Heart right ventricle (tissue), 16 donors: ENCODE measurements around the gene OPA1. TPM values are rescaled to one million over a fixed set of nuclear protein-coding genes. Genes with fewer than 3 reads are reported as not detected.

ENCODE experiments used
- ATAC-seq, 8 donors: fragments of 200-7000 bp; cut with Tn5 transposase; one replicate each; pipeline ENCODE4 v1.9.1; 2020; ENCODE audit warnings: mild to moderate bottlenecking in 8 of 8, moderate library complexity in 8 of 8, moderate number of reproducible peaks in 1 of 8
- DNase-seq, 2 donors: peaks; one replicate each; pipeline ENCODE4 v3.0.0-alpha.2; 2020
- H3K27ac ChIP-seq, 10 donors: fragments of 200-600 bp; sonication (generic) in 2 of 10; one replicate each; pipeline versions ENCODE4 v1.5.0 to v1.8.0; 2020 to 2022; ENCODE audit warnings: mild to moderate bottlenecking in 3 of 10
- H3K27me3 ChIP-seq, 7 donors: fragments of 200-600 bp; one replicate each; pipeline ENCODE4 v1.8.0; 2021 to 2022; ENCODE audit warnings: mild to moderate bottlenecking in 2 of 7
- H3K36me3 ChIP-seq, 9 donors: fragments of 200-600 bp; sonication (generic) in 1 of 9; one replicate each; pipeline versions ENCODE4 v1.5.0 to v1.8.0; 2020 to 2022; ENCODE audit warnings: mild to moderate bottlenecking in 2 of 9
- H3K4me1 ChIP-seq, 9 donors: fragments of 200-600 bp; sonication (generic) in 1 of 9; one replicate each; pipeline versions ENCODE4 v1.5.0 to v1.8.0; 2020 to 2022; ENCODE audit warnings: mild to moderate bottlenecking in 4 of 9
- H3K4me3 ChIP-seq, 10 donors: fragments of 200-600 bp; sonication (generic) in 2 of 10; one replicate each; pipeline versions ENCODE4 v1.5.0 to v1.8.0; 2020 to 2022; ENCODE audit warnings: mild to moderate bottlenecking in 7 of 10, moderate library complexity in 2 of 10
- H3K9me3 ChIP-seq, 11 donors: fragments of 200-600 bp in 10 of 11; sonication (generic) in 2 of 11; one replicate each; pipeline versions ENCODE4 v1.5.0 to v1.8.0; 2013 to 2022; ENCODE audit warnings: mild to moderate bottlenecking in 2 of 11, control low read depth in 1 of 11, moderate library complexity in 1 of 11
- CTCF ChIP-seq, 9 donors: fragments of 200-600 bp; sonication (generic) in 2 of 9; IDR thresholded peaks; one replicate each; pipeline versions ENCODE4 v1.5.0 to v1.8.0; 2021 to 2022; ENCODE audit warnings: antibody characterized with exemption in 9 of 9, mild to moderate bottlenecking in 5 of 9, moderate library complexity in 1 of 9
- WGBS, 2 donors: extraction: QIAGEN DNeasy Blood & Tissue Kit; methylation state at CpG; one replicate each; pipeline ENCODE4 v1.1.7; 2013; ENCODE audit warnings: inconsistent platforms in 1 of 2; 5-methylcytosine and 5-hydroxymethylcytosine counted together
- intact Hi-C, 10 donors: fragments of 100-400 bp; cut with DNase I; formaldehyde crosslinking; loops; one replicate each; pipeline versions ENCODE4 v1.11.1 to v1.14.2; 2022
- polyA plus RNA-seq, 2 donors: library from polyadenylated mRNA; stranded (reverse); fragments of 200-250 nt; gene quantifications; one replicate each; pipeline ENCODE4 v1.2.3, GENCODE V29; 2013
- total RNA-seq, 10 donors: library from RNA; stranded (reverse); fragmentation: NEBNext Ultra II Directional in 3 of 10; extraction: Animal tissue kit (Norgen Biotek cat#: 25700) in 3 of 10; gene quantifications; one replicate each; pipeline versions ENCODE4 v1.2.1 to v1.2.4, GENCODE V29; 2021 to 2023
- donor health status: Arrhythmogenic right ventricular cardiomyopathy.
- donor health status: ischemic (EF 13 %, LVEDD 7.1; RV severe dilation, severe dysfunction).
- donor health status: healthy with polysubstance abuse.
- donor health status: DM: no; HTN: yes; CAD: no.
- donor health status: DM: no; HTN: no; CAD: no.
- donor health status: ischemic (EF 25% LVEDD 6.9; RV normal size, moderate dysfunction).
- donor health status: ischemic (EF 25% LVEDD 5.7; RV mildly dilated, moderate dysfunction).
- donor health status: healthy.
- donor health status: DM: yes; HTN: yes; CAD: no.
- donor health status: Ischemic cardiomyopathy.
- donor health status: ischemic (EF 35%, LVEDD 5.7; RV mildly dilated, moderate dysfunction).
- donor health status: nonischemic (EF 11% LVEDD 7.7; RV severe dilation, severe dysfunction).
- donor health status: DM: yes; HTN: yes; CAD: no.
- donor health status: PGD.
- donor health status: ischemic (EF 29% LVEDD 5.4; RV normal size, mild dysfunction).
- donor health status: nonischemic (EF 23%, LVEDD 6.1; RV moderate dilation, normal function).

OPA1 gene
- total and polyA plus RNA-seq, 12 donors: 19.2 to 197 (median 124) TPM

GRCh38 chr3:193660698-193661411 is 67.8 kb downstream of the OPA1 start:
- Histone ChIP-seq H3K27ac (no peak overlapping the region), H3K36me3 (peaks cover 0 to 100% (median 15%) of the 10 kb centered on the region in 9 donors), H3K4me1 (peaks cover 0 to 9% (median 0%) of the 10 kb centered on the region in 9 donors), H3K4me3 (no peak overlapping the region), H3K27me3 (no peaks in the 10 kb centered on the region), H3K9me3 (no peaks in the 10 kb centered on the region)
- WGBS, 2 donors: 78 to 83% methylated on average over 4 of the region's 4 CpGs
- intact Hi-C loops: loop anchor here in 5 of 10 donors (10.0 kb wide), 3 partner anchors 654 to 744 kb away; no protein-coding TSS in a partner anchor
- no peak for DNase-seq
- no peak for TF ChIP-seq CTCF (IDR thresholded peaks at IDR 0.05)
- no peak for ATAC-seq

GRCh38 chr3:193662757-193663322 is 69.8 kb downstream of the OPA1 start:
- TF ChIP-seq CTCF (IDR thresholded peaks at IDR 0.05): no peak
- Histone ChIP-seq H3K36me3 (peaks cover 0 to 100% (median 20%) of the 10 kb centered on the region in 9 donors), H3K4me3 (no peak overlapping the region), H3K27me3 (no peaks in the 10 kb centered on the region), H3K27ac (no peak overlapping the region), H3K4me1 (peaks cover 0 to under 1% (median 0%) of the 10 kb centered on the region in 9 donors), H3K9me3 (no peaks in the 10 kb centered on the region)
- 85 to 87% methylated on average over 7 of the region's 7 CpGs for WGBS, 2 donors
- DNase-seq (no peak), ATAC-seq (no peak)
- intact Hi-C loops: loop anchor here in 5 of 10 donors (10.0 kb wide), 3 partner anchors 652 to 742 kb away; no protein-coding TSS in a partner anchor

GRCh38 chr3:193665370-193665989 is 72.5 kb downstream of the OPA1 start:
- 93 to 100% methylated on average over 1 of the region's 1 CpG for WGBS, 2 donors
- ATAC-seq (no peak), DNase-seq (no peak)
- TF ChIP-seq CTCF (IDR thresholded peaks at IDR 0.05): peak; percentile 34 to 68 (median 54)
- H3K27me3 ChIP-seq: no peaks in the 10 kb centered on the region
- peaks cover 0 to 100% (median 31%) of the 10 kb centered on the region in 9 donors for H3K36me3 ChIP-seq
- no peaks in the 10 kb centered on the region for H3K4me1 ChIP-seq
- no peak overlapping the region for H3K27ac ChIP-seq
- no peak overlapping the region for H3K4me3 ChIP-seq
- intact Hi-C loops: loop anchor here in 7 of 10 donors (5.0 to 10.0 kb wide), 5 partner anchors 472 to 739 kb away; partner anchors contain the start of gene HES1 (in 1 of the 7)
- H3K9me3 ChIP-seq: no peaks in the 10 kb centered on the region

- ATAC-seq (no peak), DNase-seq (no peak)
- H3K36me3 ChIP-seq: peaks cover 0 to 86% (median 13%) of the 10 kb centered on the region in 9 donors
- H3K4me1 ChIP-seq: no peaks in the 10 kb centered on the region
- no peak for TF ChIP-seq CTCF (IDR thresholded peaks at IDR 0.05)
- H3K9me3 ChIP-seq: no peaks in the 10 kb centered on the region
- no peak overlapping the region for H3K27ac ChIP-seq
- H3K27me3 ChIP-seq: no peaks in the 10 kb centered on the region
- WGBS, 2 donors: 83 to 86% methylated on average over 7 of the region's 7 CpGs
- intact Hi-C loops: no loop called here
- H3K4me3 ChIP-seq: no peak overlapping the region
These were observed 80.8 kb downstream of the OPA1 start for GRCh38 chr3:193673845-193674244.
